GF-D8 (cell line): ENCODE measurements around the gene TANGO6.

Source experiments
- DNase-seq: peaks from one replicate; lab custom pipeline; 2025; lab: John Stamatoyannopoulos, UW

TANGO6 gene

GRCh38 chr16:69100071-69100691 lies 256.9 kb downstream of the TANGO6 start:
- no peak for DNase-seq

- peak; percentile 58 for DNase-seq
Observed at GRCh38 chr16:69105501-69106361, 262.4 kb downstream of the TANGO6 start, which contains the start of gene HAS3. TSS of gene HAS3 (plus strand) at chr16:69105653. CDS start at chr16:69109396, 3,743 bp downstream.

- DNase-seq = no peak
Observed at GRCh38 chr16:69106491-69107315, 263.4 kb downstream of the TANGO6 start.

- no peak for DNase-seq
Observed at GRCh38 chr16:69107316-69107962, 264.1 kb downstream of the TANGO6 start.

- no peak for DNase-seq
Observed at GRCh38 chr16:69108064-69108904, 265.0 kb downstream of the TANGO6 start.

GRCh38 chr16:69108905-69109252 lies 265.5 kb downstream of the TANGO6 start:
- DNase-seq = no peak

GRCh38 chr16:69109486-69110270 lies 266.3 kb downstream of the TANGO6 start:
- DNase-seq = no peak

GRCh38 chr16:69110406-69110805 lies 267.1 kb downstream of the TANGO6 start:
- DNase-seq = no peak

- DNase-seq = no peak
Observed at GRCh38 chr16:69111216-69111875, 268.0 kb downstream of the TANGO6 start.

GRCh38 chr16:69111876-69112230 lies 268.5 kb downstream of the TANGO6 start:
- no peak for DNase-seq

GRCh38 chr16:69112285-69113129 lies 269.2 kb downstream of the TANGO6 start:
- no peak for DNase-seq

GRCh38 chr16:69113216-69113615 lies 269.9 kb downstream of the TANGO6 start:
- DNase-seq = no peak

GRCh38 chr16:69114346-69114975 lies 271.1 kb downstream of the TANGO6 start:
- no peak for DNase-seq

GRCh38 chr16:69114976-69115355 lies 271.6 kb downstream of the TANGO6 start:
- no peak for DNase-seq

- DNase-seq = no peak
Observed at GRCh38 chr16:69115361-69115760, 272.0 kb downstream of the TANGO6 start.

GRCh38 chr16:69115837-69116236 lies 272.5 kb downstream of the TANGO6 start:
- no peak for DNase-seq

- DNase-seq = no peak
Observed at GRCh38 chr16:69116256-69116875, 273.0 kb downstream of the TANGO6 start.

- DNase-seq = no peak
Observed at GRCh38 chr16:69116906-69117305, 273.6 kb downstream of the TANGO6 start.
